Breast epithelium (tissue), 4 donors: ENCODE results near the gene POU1F1. TPM values are rescaled to one million over a fixed set of nuclear protein-coding genes. Genes with fewer than 3 reads are reported as not detected.
"Not testable (repeated sequence)": the region's sequence is repeated elsewhere in the genome, so short reads cannot be mapped to it uniquely, and the experiment has no call there.

ENCODE experiments used
- DNase-seq, 2 donors: peaks; one replicate each; pipeline ENCODE4 v3.0.0-alpha.2; 2019; ENCODE audit warnings: low spot score in 2 of 2
- H3K27ac ChIP-seq, 2 donors: fragments of 200-600 bp; sonication (generic) in 1 of 2; one replicate each; pipeline ENCODE4 v1.5.1; 2016 to 2019; ENCODE audit warnings: mild to moderate bottlenecking in 1 of 2
- H3K27me3 ChIP-seq, 2 donors: fragments of 200-600 bp; sonication (generic) in 1 of 2; one replicate each; pipeline versions ENCODE4 v1.5.1 to v1.6.0; 2017 to 2019; ENCODE audit warnings: control low read depth in 1 of 2, mild to moderate bottlenecking in 1 of 2
- H3K36me3 ChIP-seq: fragments of 200-600 bp; one replicate; pipeline ENCODE4 v1.5.1; 2019
- H3K4me1 ChIP-seq, 2 donors: fragments of 200-600 bp; sonication (generic); one replicate each; pipeline ENCODE4 v1.5.1; 2016 to 2019; ENCODE audit warnings: control low read depth in 1 of 2
- H3K4me3 ChIP-seq, 3 donors: fragments of 200-600 bp; sonication (generic); 1 replicate in 2 of 3; 2 replicates in 1 of 3; pipeline ENCODE4 v1.5.1; 2016 to 2019; ENCODE audit warnings: mild to moderate bottlenecking in 3 of 3, moderate library complexity in 2 of 3
- H3K9me3 ChIP-seq, 2 donors: fragments of 200-600 bp; sonication (generic) in 1 of 2; one replicate each; pipeline ENCODE4 v1.5.1; 2016 to 2019; ENCODE audit warnings: control low read depth in 1 of 2
- CTCF ChIP-seq, 3 donors: fragments of 450-650 bp; IDR thresholded peaks; one replicate each; pipeline ENCODE4 v1.5.1; 2016 to 2017; ENCODE audit warnings: antibody characterized with exemption in 3 of 3, mild to moderate bottlenecking in 3 of 3, moderate library complexity in 3 of 3
- POLR2A ChIP-seq: fragments of 450-650 bp; IDR thresholded peaks from one replicate; pipeline ENCODE4 v1.6.1; 2016; ENCODE audit warnings: antibody characterized with exemption, mild to moderate bottlenecking, moderate library complexity
- POLR2AphosphoS5 ChIP-seq, 3 donors: sonication (generic); formaldehyde crosslinking; IDR thresholded peaks; one replicate each; pipeline ENCODE4 v1.6.1; 2017; ENCODE audit warnings: antibody characterized with exemption in 3 of 3
- intact Hi-C: fragments of 100-400 bp; cut with DNase I; formaldehyde crosslinking; loops from one replicate; pipeline ENCODE4 v1.15.1; 2023; ENCODE audit warnings: low total_unique reads
- total RNA-seq, 3 donors: library from RNA; depleted of rRNA; stranded (reverse); fragments of >200 nt; gene quantifications; one replicate each; pipeline ENCODE4 v1.1.0, GENCODE V29; 2016

POU1F1 gene
- total RNA-seq, 3 donors from 2014 or later: not detected

GRCh38 chr3:87250009-87250408 lies 26.4 kb downstream of the POU1F1 start:
- H3K4me3 ChIP-seq: no peak overlapping the region
- H3K36me3 ChIP-seq: no peaks in the 10 kb centered on the region
- no peaks in the 10 kb centered on the region for H3K4me1 ChIP-seq
- TF ChIP-seq CTCF (IDR thresholded peaks at IDR 0.05) (no peak), POLR2A (no peak), POLR2AphosphoS5 (IDR thresholded peaks at IDR 0.05) (no peak)
- DNase-seq: no peak
- no peak overlapping the region for H3K27ac ChIP-seq
- H3K27me3 ChIP-seq: no peaks in the 10 kb centered on the region
- intact Hi-C loops: no loop called here
- no peaks in the 10 kb centered on the region for H3K9me3 ChIP-seq

GRCh38 chr3:87248831-87249230 lies 27.6 kb downstream of the POU1F1 start:
- intact Hi-C loops: no loop called here
- Histone ChIP-seq H3K4me1 (no peaks in the 10 kb centered on the region), H3K9me3 (no peaks in the 10 kb centered on the region), H3K4me3 (no peak overlapping the region), H3K36me3 (no peaks in the 10 kb centered on the region), H3K27me3 (no peaks in the 10 kb centered on the region), H3K27ac (no peak overlapping the region)
- TF ChIP-seq POLR2A: no peak
- no peak for TF ChIP-seq POLR2AphosphoS5 (IDR thresholded peaks at IDR 0.05)
- no peak for TF ChIP-seq CTCF (IDR thresholded peaks at IDR 0.05)
- no peak for DNase-seq

GRCh38 chr3:87248231-87248630 lies 28.2 kb downstream of the POU1F1 start:
- H3K27me3 ChIP-seq, H3K4me3 ChIP-seq, H3K4me1 ChIP-seq, H3K9me3 ChIP-seq, intact Hi-C loops, H3K36me3 ChIP-seq, DNase-seq, H3K27ac ChIP-seq: not testable (repeated sequence)

GRCh38 chr3:87247430-87247773 lies 29.0 kb downstream of the POU1F1 start:
- H3K27me3 ChIP-seq: no peaks in the 10 kb centered on the region
- no peak for DNase-seq
- no peak overlapping the region for H3K4me3 ChIP-seq
- H3K27ac ChIP-seq: no peak overlapping the region
- no peaks in the 10 kb centered on the region for H3K4me1 ChIP-seq
- no peaks in the 10 kb centered on the region for H3K36me3 ChIP-seq
- intact Hi-C loops: no loop called here
- TF ChIP-seq CTCF (IDR thresholded peaks at IDR 0.05) (no peak), POLR2A (no peak), POLR2AphosphoS5 (IDR thresholded peaks at IDR 0.05) (no peak)
- no peaks in the 10 kb centered on the region for H3K9me3 ChIP-seq

- Histone ChIP-seq H3K4me1 (no peaks in the 10 kb centered on the region), H3K9me3 (no peaks in the 10 kb centered on the region), H3K36me3 (no peaks in the 10 kb centered on the region), H3K27me3 (no peaks in the 10 kb centered on the region), H3K4me3 (no peak overlapping the region), H3K27ac (no peak overlapping the region)
- no peak for TF ChIP-seq CTCF (IDR thresholded peaks at IDR 0.05)
- no peak for TF ChIP-seq POLR2A
- no peak for TF ChIP-seq POLR2AphosphoS5 (IDR thresholded peaks at IDR 0.05)
- intact Hi-C loops: no loop called here
- no peak for DNase-seq
Observed at GRCh38 chr3:87246662-87247429, 29.5 kb downstream of the POU1F1 start.
